Measurements from ENCODE around the gene MYO3B.

GRCh38 chr2:170401187-170401586 lies 223.2 kb downstream of the MYO3B start:
- TF ChIP-seq, protein P1, sequence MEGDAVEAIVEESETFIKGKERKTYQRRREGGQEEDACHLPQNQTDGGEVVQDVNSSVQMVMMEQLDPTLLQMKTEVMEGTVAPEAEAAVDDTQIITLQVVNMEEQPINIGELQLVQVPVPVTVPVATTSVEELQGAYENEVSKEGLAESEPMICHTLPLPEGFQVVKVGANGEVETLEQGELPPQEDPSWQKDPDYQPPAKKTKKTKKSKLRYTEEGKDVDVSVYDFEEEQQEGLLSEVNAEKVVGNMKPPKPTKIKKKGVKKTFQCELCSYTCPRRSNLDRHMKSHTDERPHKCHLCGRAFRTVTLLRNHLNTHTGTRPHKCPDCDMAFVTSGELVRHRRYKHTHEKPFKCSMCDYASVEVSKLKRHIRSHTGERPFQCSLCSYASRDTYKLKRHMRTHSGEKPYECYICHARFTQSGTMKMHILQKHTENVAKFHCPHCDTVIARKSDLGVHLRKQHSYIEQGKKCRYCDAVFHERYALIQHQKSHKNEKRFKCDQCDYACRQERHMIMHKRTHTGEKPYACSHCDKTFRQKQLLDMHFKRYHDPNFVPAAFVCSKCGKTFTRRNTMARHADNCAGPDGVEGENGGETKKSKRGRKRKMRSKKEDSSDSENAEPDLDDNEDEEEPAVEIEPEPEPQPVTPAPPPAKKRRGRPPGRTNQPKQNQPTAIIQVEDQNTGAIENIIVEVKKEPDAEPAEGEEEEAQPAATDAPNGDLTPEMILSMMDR (optimal IDR thresholded peaks at IDR 0.05 in 1 of 3, IDR thresholded peaks at IDR 0.05 in 1 of 3, conservative IDR thresholded peaks at IDR 0.05 in 1 of 3; ENCODE audit: extremely low read depth in 1 of 3, insufficient read depth in 2 of 3, low read length in 3 of 3): no peak
- TF ChIP-seq EZH2 (IDR thresholded peaks at IDR 0.05; ENCODE audit: low read length): no peak
